Uterus (tissue), 2 donors: ENCODE results near the gene TOB1.

Source experiments
- CTCF ChIP-seq, 4 experiments: fragments of 200-600 bp in 2 of 4; fragments of 450-650 bp in 2 of 4; sonication (generic) in 2 of 4; IDR thresholded peaks; one replicate each; pipeline ENCODE4 v1.5.1; 2016 to 2019; ENCODE audit warnings: antibody characterized with exemption in 4 of 4, mild to moderate bottlenecking in 2 of 4, moderate library complexity in 1 of 4
- POLR2A ChIP-seq, 2 donors: fragments of 450-650 bp; IDR thresholded peaks; one replicate each; pipeline ENCODE4 v1.6.1; 2016; ENCODE audit warnings: antibody characterized with exemption in 2 of 2, mild to moderate bottlenecking in 1 of 2, moderate library complexity in 1 of 2

- TF ChIP-seq CTCF (IDR thresholded peaks at IDR 0.05) (no peak), POLR2A (IDR thresholded peaks at IDR 0.05) (no peak)
Measured at GRCh38 chr17:50830994-50831393, 35.2 kb downstream of the TOB1 start.
